ENCODE results near the gene NR4A2.

GRCh38 chr2:156349605-156350004, 17.1 kb upstream of the NR4A2 start:
- TF ChIP-seq CTCF (IDR thresholded peaks at IDR 0.05): no peak
- TF ChIP-seq POLR2A (IDR thresholded peaks at IDR 0.05): no peak
